SIG-M5 treated with dmso at 0.1 percent for 504 hours (cell line): ENCODE data around the gene DUOXA2.
"Not testable (repeated sequence)": the region's sequence is repeated elsewhere in the genome, so short reads cannot be mapped to it uniquely, and the experiment has no call there.

Experiments used
- DNase-seq: peaks from one replicate; lab custom pipeline; 2025; ENCODE audit not compliant: unreplicated experiment; lab: John Stamatoyannopoulos, UW

Gene DUOXA2

GRCh38 chr15:45094358-45094730 is 19.8 kb upstream of the DUOXA2 start:
- no peak for DNase-seq

- DNase-seq = no peak
Observed at GRCh38 chr15:45095661-45096060, 18.5 kb upstream of the DUOXA2 start.

GRCh38 chr15:45097466-45097865 is 16.7 kb upstream of the DUOXA2 start:
- DNase-seq = no peak

GRCh38 chr15:45099549-45100165 is 14.5 kb upstream of the DUOXA2 start:
- DNase-seq = no peak

- no peak for DNase-seq
Observed at GRCh38 chr15:45100884-45101625, 13.1 kb upstream of the DUOXA2 start.

GRCh38 chr15:45101749-45102148 is 12.4 kb upstream of the DUOXA2 start:
- no peak for DNase-seq

- DNase-seq = no peak
Observed at GRCh38 chr15:45102226-45102625, 11.9 kb upstream of the DUOXA2 start.

GRCh38 chr15:45104170-45104569 is 10.0 kb upstream of the DUOXA2 start:
- not testable (repeated sequence) for DNase-seq

GRCh38 chr15:45105586-45105985 is 8.5 kb upstream of the DUOXA2 start:
- DNase-seq = no peak

- no peak for DNase-seq
Observed at GRCh38 chr15:45106002-45106790, 7.9 kb upstream of the DUOXA2 start.

- DNase-seq = no peak
Observed at GRCh38 chr15:45107941-45108630, 6.0 kb upstream of the DUOXA2 start.

GRCh38 chr15:45110256-45110820 is 3.8 kb upstream of the DUOXA2 start:
- DNase-seq = no peak

- no peak for DNase-seq
Observed at GRCh38 chr15:45111390-45112142, 2.6 kb upstream of the DUOXA2 start.

- no peak for DNase-seq
Observed at GRCh38 chr15:45112143-45112590, 2.0 kb upstream of the DUOXA2 start.

GRCh38 chr15:45112591-45113379 is 1.3 kb upstream of the DUOXA2 start:
- DNase-seq = no peak

- no peak for DNase-seq
Observed at GRCh38 chr15:45113380-45113990, 641 bp upstream of the DUOXA2 start.

GRCh38 chr15:45114751-45115085 is 592 bp downstream of the DUOXA2 start:
- DNase-seq = no peak

GRCh38 chr15:45115312-45115820 is 1.2 kb downstream of the DUOXA2 start:
- DNase-seq = no peak

GRCh38 chr15:45116006-45116481 is 1.9 kb downstream of the DUOXA2 start:
- DNase-seq = no peak
